DND-41 (cell line): ENCODE measurements around the gene RBFOX1.

Experiments used
- ATAC-seq: fragments of 200-7000 bp; cut with Tn5 transposase; 3 replicates; pipeline ENCODE4 v1.9.1; 2021; ENCODE audit warnings: low read depth; ENCODE audit not compliant: insufficient read depth
- DNase-seq: peaks from one replicate; pipeline ENCODE4 v3.0.0-alpha.2; 2020
- H2AFZ ChIP-seq: 2 replicates; pipeline ENCODE4 v1.6.0; 2012; ENCODE audit warnings: low read depth, low read length
- H3K27ac ChIP-seq: 2 replicates; pipeline ENCODE4 v1.5.1; 2012; ENCODE audit warnings: low read length, inconsistent platforms
- H3K27me3 ChIP-seq: fragments of 200-600 bp; sonication (generic); 2 replicates; pipeline ENCODE4 v1.6.0; 2012; ENCODE audit warnings: low read length, mild to moderate bottlenecking, inconsistent platforms; ENCODE audit not compliant: insufficient read depth, poor library complexity
- H3K36me3 ChIP-seq: 2 replicates; pipeline ENCODE4 v1.5.1; 2012; ENCODE audit warnings: low read length, inconsistent platforms; ENCODE audit not compliant: insufficient read depth
- H3K4me1 ChIP-seq: 2 replicates; pipeline ENCODE4 v1.5.1; 2012; ENCODE audit warnings: mild to moderate bottlenecking, low read length; ENCODE audit not compliant: insufficient read depth
- H3K4me2 ChIP-seq: 2 replicates; pipeline ENCODE4 v1.6.0; 2012; ENCODE audit warnings: mild to moderate bottlenecking, moderate library complexity, low read length, inconsistent platforms; ENCODE audit not compliant: insufficient read depth
- H3K4me3 ChIP-seq, 2 experiments: fragments of 200-600 bp in 1 of 2; shearing (Covaris generic) in 1 of 2; 2 replicates each; pipeline ENCODE4 v1.5.1; 2012 to 2016; ENCODE audit warnings: inconsistent platforms in 2 of 2, low read length in 2 of 2, mild to moderate bottlenecking in 2 of 2, low read depth in 1 of 2, moderate library complexity in 1 of 2
- H3K79me2 ChIP-seq: 2 replicates; pipeline ENCODE4 v1.6.0; 2012; ENCODE audit warnings: low read length, inconsistent platforms; ENCODE audit not compliant: insufficient read depth
- H3K9ac ChIP-seq: 2 replicates; pipeline ENCODE4 v1.6.0; 2012; ENCODE audit warnings: low read depth, mild to moderate bottlenecking, inconsistent platforms, low read length, moderate library complexity
- H3K9me3 ChIP-seq: 2 replicates; pipeline ENCODE4 v1.5.1; 2012; ENCODE audit warnings: low read length, moderate library complexity, mild to moderate bottlenecking, inconsistent platforms; ENCODE audit not compliant: insufficient read depth, severe bottlenecking
- H4K20me1 ChIP-seq: 2 replicates; pipeline ENCODE4 v1.6.0; 2012; ENCODE audit warnings: low read length; ENCODE audit not compliant: insufficient read depth
- EZH2 ChIP-seq: IDR thresholded peaks from 3 replicates; pipeline ENCODE4 v1.6.1; 2012; ENCODE audit warnings: borderline replicate concordance, low read depth, mild to moderate bottlenecking, moderate library complexity, low read length, inconsistent platforms; ENCODE audit not compliant: severe bottlenecking
- TF ChIP-seq, protein P1 (sequence below): IDR thresholded peaks from 2 replicates; pipeline ENCODE4 v1.5.1; 2012; ENCODE audit warnings: borderline replicate concordance, low read length, moderate library complexity, mild to moderate bottlenecking; ENCODE audit not compliant: poor library complexity, severe bottlenecking; ENCODE audit errors: extremely low read depth

Gene RBFOX1

DNA sequence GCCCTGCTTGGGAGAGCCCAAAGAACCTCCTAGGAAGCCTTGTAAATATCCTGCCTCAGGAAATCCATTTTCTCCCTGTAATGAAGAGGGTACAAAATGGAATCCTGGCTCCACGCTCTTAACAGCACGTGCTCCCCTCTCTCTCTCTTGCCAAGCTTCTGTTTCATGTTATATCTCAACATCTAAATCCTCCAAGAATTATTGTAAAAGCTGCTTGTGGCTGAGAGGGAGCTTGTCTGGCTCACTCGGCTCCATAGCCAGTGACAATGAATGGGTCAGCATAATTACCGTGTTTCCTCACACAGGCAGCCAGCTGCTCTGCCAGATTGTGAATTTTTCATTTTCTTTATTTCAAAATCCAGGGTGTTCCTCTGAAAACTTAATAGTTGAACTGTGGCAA lies 317.8 kb downstream of the RBFOX1 start:
- Histone ChIP-seq H3K4me1 (no peaks in the 10 kb centered on the region), H2AFZ (no peak overlapping the region), H3K9me3 (no peaks in the 10 kb centered on the region), H3K27me3 (peaks cover 5% of the 10 kb centered on the region), H3K27ac (no peak overlapping the region), H4K20me1 (no peaks in the 10 kb centered on the region), H3K4me2 (no peak overlapping the region), H3K9ac (no peak overlapping the region), H3K79me2 (no peaks in the 10 kb centered on the region), H3K36me3 (no peaks in the 10 kb centered on the region), H3K4me3 (no peak overlapping the region)
- no peak for DNase-seq
- ATAC-seq: no peak
- TF ChIP-seq, protein P1, sequence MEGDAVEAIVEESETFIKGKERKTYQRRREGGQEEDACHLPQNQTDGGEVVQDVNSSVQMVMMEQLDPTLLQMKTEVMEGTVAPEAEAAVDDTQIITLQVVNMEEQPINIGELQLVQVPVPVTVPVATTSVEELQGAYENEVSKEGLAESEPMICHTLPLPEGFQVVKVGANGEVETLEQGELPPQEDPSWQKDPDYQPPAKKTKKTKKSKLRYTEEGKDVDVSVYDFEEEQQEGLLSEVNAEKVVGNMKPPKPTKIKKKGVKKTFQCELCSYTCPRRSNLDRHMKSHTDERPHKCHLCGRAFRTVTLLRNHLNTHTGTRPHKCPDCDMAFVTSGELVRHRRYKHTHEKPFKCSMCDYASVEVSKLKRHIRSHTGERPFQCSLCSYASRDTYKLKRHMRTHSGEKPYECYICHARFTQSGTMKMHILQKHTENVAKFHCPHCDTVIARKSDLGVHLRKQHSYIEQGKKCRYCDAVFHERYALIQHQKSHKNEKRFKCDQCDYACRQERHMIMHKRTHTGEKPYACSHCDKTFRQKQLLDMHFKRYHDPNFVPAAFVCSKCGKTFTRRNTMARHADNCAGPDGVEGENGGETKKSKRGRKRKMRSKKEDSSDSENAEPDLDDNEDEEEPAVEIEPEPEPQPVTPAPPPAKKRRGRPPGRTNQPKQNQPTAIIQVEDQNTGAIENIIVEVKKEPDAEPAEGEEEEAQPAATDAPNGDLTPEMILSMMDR: no peak
- no peak for TF ChIP-seq EZH2

DNA sequence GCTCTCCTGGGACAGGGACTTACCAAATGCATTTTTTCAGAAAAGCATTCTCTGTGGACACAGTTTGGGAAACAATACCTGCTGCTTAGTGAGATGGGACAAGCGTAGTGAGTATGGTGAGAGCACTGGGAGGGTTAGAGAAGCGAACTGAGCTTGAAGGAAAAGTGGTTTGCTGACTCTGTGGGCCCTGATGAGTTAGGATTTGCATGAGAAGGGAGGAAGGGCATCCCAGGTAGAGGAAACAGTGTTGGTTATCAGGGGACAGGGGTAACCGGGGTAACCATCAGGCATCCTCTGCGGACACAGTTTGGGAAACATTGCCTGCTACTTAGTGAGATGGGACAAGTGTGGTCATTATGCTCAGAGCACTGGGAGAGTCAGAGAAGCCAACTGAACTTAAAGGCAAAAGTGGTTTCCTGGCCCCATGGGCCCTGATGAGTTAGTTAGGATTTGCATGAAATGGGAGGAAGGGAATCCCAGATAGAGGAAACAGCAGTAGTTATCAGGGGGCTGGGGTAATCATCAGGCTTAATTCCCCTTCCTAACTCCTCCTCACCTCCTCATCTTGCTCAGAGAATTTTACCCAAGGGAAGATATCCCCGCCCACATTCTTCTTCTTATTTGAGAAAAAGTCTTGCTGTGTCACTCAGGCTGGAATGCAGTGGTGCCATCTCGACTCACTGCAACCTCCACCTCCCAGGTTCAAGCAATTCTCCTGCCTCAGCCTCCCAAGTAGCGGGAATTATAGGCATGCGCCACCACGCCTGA lies 319.3 kb downstream of the RBFOX1 start:
- no peak overlapping the region for H3K27ac ChIP-seq
- H3K79me2 ChIP-seq: no peaks in the 10 kb centered on the region
- no peak for TF ChIP-seq EZH2
- peaks cover 5% of the 10 kb centered on the region for H3K27me3 ChIP-seq
- H4K20me1 ChIP-seq: no peaks in the 10 kb centered on the region
- no peak overlapping the region for H2AFZ ChIP-seq
- ATAC-seq: no peak
- DNase-seq: no peak
- no peaks in the 10 kb centered on the region for H3K36me3 ChIP-seq
- H3K4me2 ChIP-seq: no peak overlapping the region
- no peaks in the 10 kb centered on the region for H3K9me3 ChIP-seq
- no peak overlapping the region for H3K4me3 ChIP-seq
- no peaks in the 10 kb centered on the region for H3K4me1 ChIP-seq
- H3K9ac ChIP-seq: no peak overlapping the region

DNA sequence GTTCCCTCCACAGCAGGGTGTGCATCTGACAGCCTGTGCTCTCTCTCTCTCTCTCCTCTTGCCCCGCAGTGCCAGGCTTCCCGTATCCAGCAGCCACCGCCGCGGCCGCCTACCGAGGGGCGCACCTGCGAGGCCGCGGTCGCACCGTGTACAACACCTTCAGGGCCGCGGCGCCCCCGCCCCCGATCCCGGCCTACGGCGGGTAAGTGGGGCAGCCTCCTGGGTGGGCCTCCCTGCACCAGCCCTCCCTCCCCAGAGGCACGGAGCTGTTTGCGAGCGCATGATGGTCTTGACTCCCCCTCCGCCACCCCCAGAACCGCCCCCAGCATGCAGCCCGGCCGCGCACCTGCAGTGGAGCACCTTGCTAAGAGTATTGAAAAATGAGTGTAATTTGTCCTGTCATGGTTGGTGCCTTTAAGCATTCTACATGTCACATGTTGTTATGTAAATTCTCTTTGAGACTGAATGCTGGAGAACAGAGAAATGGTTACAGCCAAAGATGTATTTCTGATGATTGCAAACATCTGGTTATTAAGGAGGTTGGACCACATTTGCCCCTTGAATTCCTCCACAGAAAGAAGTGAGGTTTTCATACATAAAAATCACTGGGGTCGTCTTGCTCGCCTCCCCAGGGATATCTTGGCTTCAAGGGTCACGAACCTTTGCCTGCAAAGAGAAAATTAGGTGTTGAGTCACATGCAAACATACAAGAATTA lies 321.3 kb downstream of the RBFOX1 start:
- ATAC-seq (no peak), DNase-seq (no peak)
- H3K4me1 ChIP-seq: no peaks in the 10 kb centered on the region
- TF ChIP-seq, protein P1: no peak
- TF ChIP-seq EZH2: no peak
- no peak overlapping the region for H3K4me3 ChIP-seq
- H3K79me2 ChIP-seq: no peaks in the 10 kb centered on the region
- no peak overlapping the region for H3K4me2 ChIP-seq
- no peak overlapping the region for H3K27ac ChIP-seq
- H3K9me3 ChIP-seq: no peaks in the 10 kb centered on the region
- no peaks in the 10 kb centered on the region for H4K20me1 ChIP-seq
- no peak overlapping the region for H2AFZ ChIP-seq
- no peak overlapping the region for H3K9ac ChIP-seq
- no peaks in the 10 kb centered on the region for H3K36me3 ChIP-seq
- peaks cover 5% of the 10 kb centered on the region for H3K27me3 ChIP-seq

DNA sequence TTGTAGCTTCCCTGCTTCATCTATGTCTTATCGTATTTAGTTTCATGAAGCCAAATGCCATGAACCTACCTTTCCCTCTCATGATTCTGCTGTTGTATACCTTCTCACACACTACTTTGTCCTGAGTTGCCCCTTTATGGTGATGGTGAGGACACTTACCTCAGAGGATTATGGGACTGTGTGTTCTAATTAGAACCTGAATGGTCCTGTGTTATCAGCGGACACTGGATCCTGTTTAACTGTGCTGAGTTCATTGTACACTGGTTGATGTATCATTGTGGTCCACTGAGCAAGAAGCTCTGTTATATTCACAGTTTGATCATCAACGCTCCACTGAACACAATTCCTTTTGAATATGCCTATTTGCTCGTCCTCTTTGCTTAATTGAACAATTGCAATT lies 343.0 kb downstream of the RBFOX1 start:
- Histone ChIP-seq H3K4me2 (no peak overlapping the region), H3K4me1 (no peaks in the 10 kb centered on the region), H3K36me3 (no peaks in the 10 kb centered on the region), H3K27ac (no peak overlapping the region), H3K9ac (no peak overlapping the region), H3K9me3 (no peaks in the 10 kb centered on the region), H3K79me2 (no peaks in the 10 kb centered on the region), H3K27me3 (no peaks in the 10 kb centered on the region), H4K20me1 (no peaks in the 10 kb centered on the region), H3K4me3 (no peak overlapping the region), H2AFZ (no peak overlapping the region)
- DNase-seq (no peak), ATAC-seq (no peak)
- TF ChIP-seq EZH2: no peak
- TF ChIP-seq, protein P1: no peak
